HepG2 (cell line): Measurements from ENCODE around the gene ZNF771. TPM values are rescaled to one million over a fixed set of nuclear protein-coding genes. Genes with fewer than 3 reads are reported as not detected.

Source experiments
- ASH2L ChIP-seq: fragments of 300-600, 200-600 bp; sonication (generic); IDR thresholded peaks from 2 replicates; pipeline ENCODE4 v1.7.0; 2017; ENCODE audit warnings: low read depth, mild to moderate bottlenecking, moderate library complexity, mixed read lengths, low read length; ENCODE audit not compliant: insufficient read length
- BRD4 ChIP-seq: sonication (generic); formaldehyde crosslinking; IDR thresholded peaks from 2 replicates; pipeline ENCODE4 v1.4.0; 2020; ENCODE audit warnings: missing genetic modification reagents
- CSRNP2 ChIP-seq: sonication (generic); formaldehyde crosslinking; conservative IDR thresholded peaks from 2 replicates; pipeline ENCODE4 v1.8.0; 2022; ENCODE audit warnings: low read depth, missing genetic modification reagents
- DBP ChIP-seq: sonication (generic); formaldehyde crosslinking; IDR thresholded peaks from 2 replicates; pipeline ENCODE4 v1.4.0; 2020; ENCODE audit warnings: missing genetic modification reagents; ENCODE audit errors: not compliant biosample characterization
- JDP2 ChIP-seq: sonication (generic); formaldehyde crosslinking; IDR thresholded peaks from 2 replicates; pipeline ENCODE4 v1.8.1; 2022; ENCODE audit warnings: missing genetic modification reagents, borderline replicate concordance
- KLF11 ChIP-seq: IDR thresholded peaks from 2 replicates; pipeline ENCODE4 v1.6.1; 2016; ENCODE audit warnings: missing compliant biosample characterization
- MEF2D ChIP-seq: sonication (generic); formaldehyde crosslinking; IDR thresholded peaks from 2 replicates; pipeline ENCODE4 v1.5.1; 2020; ENCODE audit warnings: mild to moderate bottlenecking, missing genetic modification reagents
- MZF1 ChIP-seq: sonication (generic); formaldehyde crosslinking; IDR thresholded peaks from 2 replicates; pipeline ENCODE4 v1.8.1; 2023; ENCODE audit warnings: mild to moderate bottlenecking, missing genetic modification reagents, borderline replicate concordance
- NFIB ChIP-seq: sonication (generic); formaldehyde crosslinking; IDR thresholded peaks from 2 replicates; pipeline ENCODE4 v1.9.0; 2021; ENCODE audit warnings: missing genetic modification reagents, mild to moderate bottlenecking, borderline replicate concordance
- PRPF4 ChIP-seq: fragments of 200-400 bp; formaldehyde crosslinking; IDR thresholded peaks from 2 replicates; pipeline ENCODE4 v1.6.1; 2016; ENCODE audit warnings: low read length, low read depth; ENCODE audit not compliant: poor library complexity, severe bottlenecking
- SKI ChIP-seq: fragments of 450-650 bp; IDR thresholded peaks from one replicate; pipeline ENCODE4 v1.6.1; 2018; ENCODE audit warnings: mild to moderate bottlenecking; ENCODE audit not compliant: partially characterized antibody
- SMARCC2 ChIP-seq: fragments of 450-650 bp; IDR thresholded peaks from 2 replicates; pipeline ENCODE4 v1.6.1; 2017; ENCODE audit warnings: antibody characterized with exemption, mild to moderate bottlenecking
- ZBTB34 ChIP-seq: sonication (generic); formaldehyde crosslinking; IDR thresholded peaks from 2 replicates; pipeline ENCODE4 v1.8.0; 2022; ENCODE audit warnings: mild to moderate bottlenecking, missing genetic modification reagents
- ZIK1 ChIP-seq: sonication (generic); formaldehyde crosslinking; IDR thresholded peaks from 2 replicates; pipeline ENCODE4 v1.5.0; 2020; ENCODE audit warnings: mild to moderate bottlenecking, low read depth, missing genetic modification reagents, borderline replicate concordance
- ZNF18 ChIP-seq: sonication (generic); formaldehyde crosslinking; IDR thresholded peaks from 2 replicates; pipeline ENCODE4 v1.8.0; 2022; ENCODE audit warnings: mild to moderate bottlenecking, missing genetic modification reagents; ENCODE audit not compliant: insufficient replicate concordance
- ZNF224 ChIP-seq: sonication (generic); formaldehyde crosslinking; IDR thresholded peaks from 2 replicates; pipeline ENCODE4 v1.5.0; 2020; ENCODE audit warnings: mild to moderate bottlenecking, missing genetic modification reagents
- ZNF230 ChIP-seq: sonication (generic); formaldehyde crosslinking; IDR thresholded peaks from 2 replicates; pipeline ENCODE4 v1.4.0; 2020; ENCODE audit warnings: mild to moderate bottlenecking, missing genetic modification reagents
- ZNF263 ChIP-seq: sonication (generic); formaldehyde crosslinking; IDR thresholded peaks from 2 replicates; pipeline ENCODE4 v1.4.0; 2020; ENCODE audit warnings: missing genetic modification reagents
- ZNF264 ChIP-seq: sonication (generic); formaldehyde crosslinking; IDR thresholded peaks from 2 replicates; pipeline ENCODE4 v1.4.0; 2020; ENCODE audit warnings: missing genetic modification reagents
- ZNF496 ChIP-seq: sonication (generic); formaldehyde crosslinking; IDR thresholded peaks from 2 replicates; pipeline ENCODE4 v1.8.1; 2023; ENCODE audit warnings: mild to moderate bottlenecking, moderate library complexity, missing genetic modification reagents; ENCODE audit not compliant: insufficient replicate concordance
- ZNF564 ChIP-seq: sonication (generic); formaldehyde crosslinking; IDR thresholded peaks from 2 replicates; pipeline ENCODE4 v1.8.1; 2023; ENCODE audit warnings: mild to moderate bottlenecking, missing genetic modification reagents
- ZNF672 ChIP-seq: sonication (generic); formaldehyde crosslinking; IDR thresholded peaks from 2 replicates; pipeline ENCODE4 v1.8.1; 2022; ENCODE audit warnings: missing genetic modification reagents
- ZNF792 ChIP-seq: IDR thresholded peaks from 2 replicates; pipeline ENCODE4 v1.6.1; 2016
- polyA plus RNA-seq, 8 experiments: library from polyadenylated mRNA; depleted of rRNA in 3 of 8; stranded (reverse) in 7 of 8; unstranded in 1 of 8; fragments of >200 nt; fragmentation: Illumina TruSeq in 4 of 8; extraction: Trizol in 4 of 8; gene quantifications; 2 replicates each; pipeline versions ENCODE4 v1.2.1 to v1.2.3, GENCODE V29; 2011 to 2016; ENCODE audit warnings: low read depth in 4 of 8, missing spikeins in 1 of 8, mixed read lengths in 1 of 8; ENCODE audit not compliant: insufficient read depth in 1 of 8
- total RNA-seq, 5 experiments: library from RNA; depleted of rRNA; stranded (reverse); fragments of >200 nt; fragmentation: Illumina TruSeq; extraction: Trizol; gene quantifications; 2 replicates each; pipeline ENCODE4 v1.2.3, GENCODE V29; 2016; ENCODE audit warnings: low read depth in 1 of 5

ZNF771 gene
- total and polyA plus RNA-seq, 2 of the 13 experiments (the other 11 are each of a cell fraction or from before 2014, with no cell fraction given), result 5.0 to 11.8 TPM

- TF ChIP-seq ASH2L (no peak), ZNF792 (CRISPR knock-in tag) (peak; percentile 94), NFIB (no peak), ZNF230 (CRISPR knock-in tag) (no peak; the same call in 1 of the 2 replicates), BRD4 (0 out of 2 replicates have a peak, but pooled peaks have one; percentile 40), ZBTB34 (no peak), MEF2D (CRISPR knock-in tag) (peak; percentile 75; the same call in 1 of the 2 replicates), ZNF224 (CRISPR knock-in tag) (no peak), ZNF263 (CRISPR knock-in tag) (0 out of 2 replicates have a peak, but pooled peaks have one; percentile 20), ZNF672 (CRISPR knock-in tag) (no peak), ZNF18 (no peak), SMARCC2 (no peak), ZNF564 (no peak), ZIK1 (CRISPR knock-in tag) (no peak), ZNF264 (CRISPR knock-in tag) (0 out of 2 replicates have a peak, but pooled peaks have one; percentile 67), SKI (peak; percentile 74), CSRNP2 (CRISPR knock-in tag) (no peak), MZF1 (CRISPR knock-in tag) (no peak), KLF11 (CRISPR knock-in tag) (peak; percentile 65; the same call in 1 of the 2 replicates), JDP2 (CRISPR knock-in tag) (no peak), PRPF4 (peak; percentile 71), DBP (CRISPR knock-in tag) (no peak), ZNF496 (CRISPR knock-in tag) (no peak)
Measured at GRCh38 chr16:30409125-30410060, 2.0 kb downstream of the ZNF771 start (continued).
